ENCODE data around the gene ESRRA. TPM values are rescaled to one million over a fixed set of nuclear protein-coding genes. Genes with fewer than 3 reads are reported as not detected.

The ESRRA gene
- total RNA-seq, 4 donors from 2014 or later, result 192 to 471 (median 260) TPM

- in situ Hi-C loops (cut with MboI; ENCODE audit: low sequenced_read_pairs in 4 of 4), result no loop called here
- H3K36me3 ChIP-seq, result no peaks in the 10 kb centered on the region
- TF ChIP-seq, protein P1, sequence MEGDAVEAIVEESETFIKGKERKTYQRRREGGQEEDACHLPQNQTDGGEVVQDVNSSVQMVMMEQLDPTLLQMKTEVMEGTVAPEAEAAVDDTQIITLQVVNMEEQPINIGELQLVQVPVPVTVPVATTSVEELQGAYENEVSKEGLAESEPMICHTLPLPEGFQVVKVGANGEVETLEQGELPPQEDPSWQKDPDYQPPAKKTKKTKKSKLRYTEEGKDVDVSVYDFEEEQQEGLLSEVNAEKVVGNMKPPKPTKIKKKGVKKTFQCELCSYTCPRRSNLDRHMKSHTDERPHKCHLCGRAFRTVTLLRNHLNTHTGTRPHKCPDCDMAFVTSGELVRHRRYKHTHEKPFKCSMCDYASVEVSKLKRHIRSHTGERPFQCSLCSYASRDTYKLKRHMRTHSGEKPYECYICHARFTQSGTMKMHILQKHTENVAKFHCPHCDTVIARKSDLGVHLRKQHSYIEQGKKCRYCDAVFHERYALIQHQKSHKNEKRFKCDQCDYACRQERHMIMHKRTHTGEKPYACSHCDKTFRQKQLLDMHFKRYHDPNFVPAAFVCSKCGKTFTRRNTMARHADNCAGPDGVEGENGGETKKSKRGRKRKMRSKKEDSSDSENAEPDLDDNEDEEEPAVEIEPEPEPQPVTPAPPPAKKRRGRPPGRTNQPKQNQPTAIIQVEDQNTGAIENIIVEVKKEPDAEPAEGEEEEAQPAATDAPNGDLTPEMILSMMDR (IDR thresholded peaks at IDR 0.05 in 4 of 5, conservative IDR thresholded peaks at IDR 0.05 in 1 of 5), result no peak
- no peak for TF ChIP-seq POLR2A (IDR thresholded peaks at IDR 0.05)
- intact Hi-C loops (cut with DNase I; ENCODE audit: low total_unique reads), result no loop called here
- no peaks in the 10 kb centered on the region for H3K9me3 ChIP-seq
- ATAC-seq (no peak), DNase-seq (no peak)
- H3K4me1 ChIP-seq, result peaks cover 0 to 8% of the 10 kb centered on the region in 2 donors
- no peak overlapping the region for H3K27ac ChIP-seq
- H3K27me3 ChIP-seq, result no peaks in the 10 kb centered on the region
- no peak overlapping the region for H3K4me3 ChIP-seq
Measured at GRCh38 chr11:64330888-64331287, 25.6 kb downstream of the ESRRA start.

GRCh38 chr11:64331569-64332371, 26.4 kb downstream of the ESRRA start:
- H3K27ac ChIP-seq, result no peak overlapping the region
- ATAC-seq (peak in 1 of 2 donors; percentile 39), DNase-seq (peak in 1 of 2 donors; percentile 69)
- in situ Hi-C loops (cut with MboI; ENCODE audit: low sequenced_read_pairs in 4 of 4) (no loop called here), intact Hi-C loops (cut with DNase I; ENCODE audit: low total_unique reads) (no loop called here)
- no peak overlapping the region for H3K4me3 ChIP-seq
- H3K36me3 ChIP-seq, result no peaks in the 10 kb centered on the region
- TF ChIP-seq, protein P1 (IDR thresholded peaks at IDR 0.05 in 4 of 5, conservative IDR thresholded peaks at IDR 0.05 in 1 of 5), result peak in 2 of 5 experiments; percentile 23 to 33
- no peak for TF ChIP-seq POLR2A (IDR thresholded peaks at IDR 0.05)
- H3K27me3 ChIP-seq, result no peaks in the 10 kb centered on the region
- H3K4me1 ChIP-seq, result peaks cover 0 to 8% of the 10 kb centered on the region in 2 donors
- no peaks in the 10 kb centered on the region for H3K9me3 ChIP-seq

DNA sequence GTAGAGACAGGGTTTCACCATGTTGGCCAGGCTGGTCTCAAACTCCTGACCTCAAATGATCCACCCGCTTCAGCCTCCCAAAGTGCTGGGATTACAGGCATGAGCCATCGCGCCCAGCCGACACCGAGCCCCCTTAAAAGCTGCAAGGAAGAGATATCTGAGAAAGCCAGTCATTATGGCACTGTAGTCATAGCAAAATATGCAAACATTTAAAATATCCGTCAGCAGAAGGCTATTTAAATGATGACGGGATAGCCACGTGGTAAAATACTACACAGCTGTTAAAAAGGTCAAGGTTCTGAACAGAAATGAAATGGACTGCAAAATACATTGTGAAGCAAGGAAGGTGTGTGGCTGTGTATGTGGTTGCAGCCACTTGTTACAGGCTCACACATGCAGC, 28.2 kb downstream of the ESRRA start:
- Histone ChIP-seq H3K27ac (no peak overlapping the region), H3K4me3 (no peak overlapping the region)
- in situ Hi-C loops (cut with MboI; ENCODE audit: low sequenced_read_pairs in 4 of 4), result no loop called here

DNA sequence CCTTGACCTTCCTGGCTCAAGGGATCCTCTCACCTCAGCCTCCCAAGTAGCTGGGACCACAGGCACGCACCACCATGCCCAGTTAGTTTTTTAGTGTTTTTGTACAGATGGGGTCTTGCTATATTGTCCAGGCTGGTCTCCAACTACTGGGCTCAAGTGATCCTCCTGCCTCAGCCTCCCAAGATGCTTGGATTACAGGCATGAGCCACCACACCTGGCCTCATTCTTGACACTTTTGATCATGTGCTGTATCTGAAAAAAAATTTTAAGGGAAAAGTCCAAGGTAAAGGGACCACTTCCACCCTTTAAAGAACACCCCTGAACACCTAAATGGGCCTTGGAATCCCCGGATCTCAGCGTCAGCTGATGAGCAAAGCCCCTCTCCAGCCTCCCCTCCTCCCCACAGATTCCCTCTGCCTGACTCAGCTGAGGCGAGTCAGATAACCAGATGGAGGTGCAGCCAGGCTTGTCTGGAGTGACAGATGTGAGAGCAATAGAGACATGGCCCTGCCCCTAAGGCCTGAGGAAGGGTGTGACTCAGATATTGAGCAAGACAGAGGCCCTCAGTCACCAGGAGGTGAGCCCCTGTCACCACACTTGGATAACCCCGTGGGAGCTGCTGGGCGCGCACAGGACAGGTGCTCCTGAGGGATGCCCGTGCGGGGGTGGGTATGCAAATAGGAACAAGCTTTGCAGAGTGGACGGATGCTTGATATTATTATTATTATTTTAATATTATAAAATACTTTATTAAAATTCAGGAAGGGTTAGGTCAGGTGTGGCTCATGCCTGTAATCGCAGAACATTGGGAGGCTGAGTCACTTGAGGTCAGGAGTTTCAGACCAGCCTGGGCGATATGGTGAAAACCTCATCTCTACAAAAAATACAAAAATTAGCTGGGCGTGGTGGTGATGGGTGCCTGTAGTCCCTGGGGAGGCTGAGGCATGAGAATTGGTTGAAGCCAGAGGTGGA, 29.7 kb downstream of the ESRRA start:
- TF ChIP-seq POLR2A (IDR thresholded peaks at IDR 0.05), result no peak
- TF ChIP-seq, protein P1 (IDR thresholded peaks at IDR 0.05 in 4 of 5, conservative IDR thresholded peaks at IDR 0.05 in 1 of 5), result no peak
- in situ Hi-C loops (cut with MboI; ENCODE audit: low sequenced_read_pairs in 4 of 4) (no loop called here), intact Hi-C loops (cut with DNase I; ENCODE audit: low total_unique reads) (no loop called here)
- H3K4me3 ChIP-seq, result no peak overlapping the region
- no peaks in the 10 kb centered on the region for H3K27me3 ChIP-seq
- H3K36me3 ChIP-seq, result no peaks in the 10 kb centered on the region
- DNase-seq, result peak; percentile 36 to 81
- H3K27ac ChIP-seq, result no peak overlapping the region
- H3K4me1 ChIP-seq, result no peaks in the 10 kb centered on the region
- no peaks in the 10 kb centered on the region for H3K9me3 ChIP-seq
- peak; percentile 94 to 95 for ATAC-seq

More for the DNA sequence above, 28.2 kb downstream of the ESRRA start:
- no peak for DNase-seq
- no peaks in the 10 kb centered on the region for H3K27me3 ChIP-seq
- no peaks in the 10 kb centered on the region for H3K36me3 ChIP-seq
- no peak for TF ChIP-seq POLR2A (IDR thresholded peaks at IDR 0.05)
- TF ChIP-seq, protein P1 (IDR thresholded peaks at IDR 0.05 in 4 of 5, conservative IDR thresholded peaks at IDR 0.05 in 1 of 5), result no peak
- intact Hi-C loops (cut with DNase I; ENCODE audit: low total_unique reads), result no loop called here
- no peak for ATAC-seq
- H3K4me1 ChIP-seq, result peaks cover 0 to 8% of the 10 kb centered on the region in 2 donors
- no peaks in the 10 kb centered on the region for H3K9me3 ChIP-seq

Measured in gastrocnemius medialis (tissue), 4 donors.